H9 (cell line): ENCODE measurements around the gene LPAR1. TPM values are rescaled to one million over a fixed set of nuclear protein-coding genes. Genes with fewer than 3 reads are reported as not detected.

Experiments
- DNase-seq: peaks from one replicate; pipeline ENCODE4 v3.0.0-alpha.2; 2017
- H2AFZ ChIP-seq: one replicate; pipeline ENCODE4 v1.6.1; 2013; ENCODE audit warnings: mild to moderate bottlenecking, low read length, control low read depth, moderate library complexity
- H2AK5ac ChIP-seq: 2 replicates; pipeline ENCODE4 v1.6.1; 2013; ENCODE audit warnings: low read length, control low read depth, mixed read lengths; ENCODE audit not compliant: insufficient read length
- H2BK120ac ChIP-seq: one replicate; pipeline ENCODE4 v1.6.1; 2013; ENCODE audit warnings: low read depth, mild to moderate bottlenecking, low read length, control low read depth, inconsistent platforms; ENCODE audit not compliant: poor library complexity, severe bottlenecking
- H2BK12ac ChIP-seq: 2 replicates; pipeline ENCODE4 v1.6.1; 2013; ENCODE audit warnings: low read length, control low read depth, mixed read lengths, low read depth; ENCODE audit not compliant: insufficient read length
- H2BK15ac ChIP-seq: 2 replicates; pipeline ENCODE4 v1.6.1; 2013; ENCODE audit warnings: low read depth, low read length, control low read depth
- H2BK20ac ChIP-seq: one replicate; pipeline ENCODE4 v1.6.1; 2013; ENCODE audit warnings: low read depth, mild to moderate bottlenecking, low read length, control low read depth, inconsistent platforms; ENCODE audit not compliant: poor library complexity, severe bottlenecking
- H2BK5ac ChIP-seq: 2 replicates; pipeline ENCODE4 v1.6.1; 2013; ENCODE audit warnings: low read length, control low read depth, mixed read lengths; ENCODE audit not compliant: insufficient read length
- H3K14ac ChIP-seq: 2 replicates; pipeline ENCODE4 v1.6.1; 2013; ENCODE audit warnings: low read length, control low read depth; ENCODE audit not compliant: insufficient read depth
- H3K18ac ChIP-seq: 2 replicates; pipeline ENCODE4 v1.6.1; 2013; ENCODE audit warnings: low read depth, mild to moderate bottlenecking, mixed read lengths, low read length, control low read depth; ENCODE audit not compliant: insufficient read length
- H3K23ac ChIP-seq: 2 replicates; pipeline ENCODE4 v1.6.1; 2013; ENCODE audit warnings: low read length, control low read depth, mixed read lengths, low read depth; ENCODE audit not compliant: insufficient read length
- H3K23me2 ChIP-seq: 2 replicates; pipeline ENCODE4 v1.6.1; 2013; ENCODE audit warnings: low read depth, mild to moderate bottlenecking, mixed read lengths, low read length, control low read depth; ENCODE audit not compliant: insufficient read length, poor library complexity, severe bottlenecking
- H3K27ac ChIP-seq: 2 replicates; pipeline ENCODE4 v1.5.1; 2013; ENCODE audit warnings: low read length, control low read depth, mixed read lengths, low read depth; ENCODE audit not compliant: insufficient read length
- H3K27me3 ChIP-seq: 2 replicates; pipeline ENCODE4 v1.6.1; 2013; ENCODE audit warnings: low read length, control low read depth, inconsistent platforms; ENCODE audit not compliant: insufficient read depth
- H3K4ac ChIP-seq: 2 replicates; pipeline ENCODE4 v1.6.1; 2013; ENCODE audit warnings: low read depth, mild to moderate bottlenecking, control low read depth, inconsistent platforms, low read length, moderate library complexity
- H3K4me1 ChIP-seq: 2 replicates; pipeline ENCODE4 v1.6.1; 2013; ENCODE audit warnings: low read length, control low read depth, inconsistent platforms; ENCODE audit not compliant: insufficient read depth
- H3K4me2 ChIP-seq: 2 replicates; pipeline ENCODE4 v1.6.1; 2013; ENCODE audit warnings: low read length, control low read depth, mixed read lengths; ENCODE audit not compliant: insufficient read length, insufficient read depth
- H3K56ac ChIP-seq: 2 replicates; pipeline ENCODE4 v1.6.1; 2013; ENCODE audit warnings: low read depth, mild to moderate bottlenecking, mixed read lengths, low read length, control low read depth; ENCODE audit not compliant: insufficient read length
- H3K79me1 ChIP-seq: 2 replicates; pipeline ENCODE4 v1.6.1; 2013; ENCODE audit warnings: low read depth, mild to moderate bottlenecking, moderate library complexity, low read length, control low read depth, inconsistent platforms; ENCODE audit not compliant: insufficient read depth, poor library complexity, severe bottlenecking
- H3K79me2 ChIP-seq: 2 replicates; pipeline ENCODE4 v1.6.1; 2013; ENCODE audit warnings: low read length, control low read depth, inconsistent platforms; ENCODE audit not compliant: insufficient read depth
- H3K9ac ChIP-seq: 2 replicates; pipeline ENCODE4 v1.6.1; 2013; ENCODE audit warnings: low read length, control low read depth, mixed read lengths; ENCODE audit not compliant: insufficient read length; ENCODE audit errors: extremely low read depth
- H3K9me3 ChIP-seq: one replicate; pipeline ENCODE4 v1.6.1; 2013; ENCODE audit warnings: low read depth, low read length, inconsistent platforms; ENCODE audit not compliant: control insufficient read depth
- H3T11ph ChIP-seq: one replicate; pipeline ENCODE4 v1.6.1; 2013; ENCODE audit warnings: mild to moderate bottlenecking, low read length, control low read depth, inconsistent platforms
- H4K20me1 ChIP-seq: one replicate; pipeline ENCODE4 v1.6.1; 2013; ENCODE audit not compliant: control insufficient read depth, insufficient read length, insufficient read depth
- H4K5ac ChIP-seq: 2 replicates; pipeline ENCODE4 v1.6.1; 2013; ENCODE audit warnings: low read depth, mild to moderate bottlenecking, mixed read lengths, low read length, control low read depth; ENCODE audit not compliant: insufficient read length
- H4K8ac ChIP-seq: replicated peaks from 2 replicates; pipeline ENCODE4 v1.6.1; 2013; ENCODE audit warnings: low read length, control low read depth, mixed read lengths, low read depth; ENCODE audit not compliant: insufficient read length
- H4K91ac ChIP-seq: 2 replicates; pipeline ENCODE4 v1.6.1; 2013; ENCODE audit warnings: low read depth, mild to moderate bottlenecking, moderate library complexity, mixed read lengths, low read length, control low read depth; ENCODE audit not compliant: insufficient read length
- H3K27ac Mint-ChIP-seq, 3 experiments: 2 replicates in 2 of 3; 3 replicates in 1 of 3; pipeline ENCODE4 v1.8.0; 2020 to 2021; ENCODE audit warnings: mixed read lengths in 3 of 3, mild to moderate bottlenecking in 1 of 3, moderate library complexity in 1 of 3
- H3K27me3 Mint-ChIP-seq: 2 replicates; pipeline ENCODE4 v1.8.0; 2021; ENCODE audit warnings: low read depth, mild to moderate bottlenecking, moderate library complexity, mixed read lengths
- H3K36me3 Mint-ChIP-seq, 3 experiments: 2 replicates in 2 of 3; 3 replicates in 1 of 3; pipeline ENCODE4 v1.8.0; 2020 to 2021; ENCODE audit warnings: low read depth in 3 of 3, mixed read lengths in 3 of 3; ENCODE audit not compliant: insufficient read depth in 1 of 3
- H3K4me1 Mint-ChIP-seq, 2 experiments: 2 replicates each; pipeline ENCODE4 v1.8.0; 2020; ENCODE audit warnings: mixed read lengths in 2 of 2
- H3K4me3 Mint-ChIP-seq, 2 experiments: 2 replicates in 1 of 2; 3 replicates in 1 of 2; pipeline ENCODE4 v1.8.0; 2020 to 2021; ENCODE audit warnings: mild to moderate bottlenecking in 2 of 2, mixed read lengths in 2 of 2, moderate library complexity in 1 of 2
- H3K9me3 Mint-ChIP-seq, 2 experiments: 2 replicates in 1 of 2; 3 replicates in 1 of 2; pipeline ENCODE4 v1.8.0; 2020; ENCODE audit warnings: mild to moderate bottlenecking in 2 of 2, mixed read lengths in 2 of 2, moderate library complexity in 1 of 2
- WGBS: extraction: QIAGEN DNeasy Blood & Tissue Kit; methylation state at CpG from one replicate; pipeline ENCODE4 v1.1.7; 2013; ENCODE audit warnings: missing lambda C conversion rate, low lambda C conversion rate, mixed read lengths; ENCODE audit not compliant: insufficient read length; ENCODE audit errors: extremely low coverage; 5-methylcytosine and 5-hydroxymethylcytosine counted together
- total RNA-seq: library from RNA; stranded (reverse); gene quantifications from 2 replicates; pipeline ENCODE4 v1.2.1, GENCODE V29; 2021
- TF ChIP-seq, protein P1 (sequence below): fragments of 200-600 bp; sonication (generic); conservative IDR thresholded peaks from 3 replicates; pipeline ENCODE4 v1.8.0; 2021; ENCODE audit warnings: antibody characterized with exemption, mild to moderate bottlenecking

The LPAR1 gene
- total RNA-seq, 1 experiment from 2014 or later, result 1.3 TPM

DNA sequence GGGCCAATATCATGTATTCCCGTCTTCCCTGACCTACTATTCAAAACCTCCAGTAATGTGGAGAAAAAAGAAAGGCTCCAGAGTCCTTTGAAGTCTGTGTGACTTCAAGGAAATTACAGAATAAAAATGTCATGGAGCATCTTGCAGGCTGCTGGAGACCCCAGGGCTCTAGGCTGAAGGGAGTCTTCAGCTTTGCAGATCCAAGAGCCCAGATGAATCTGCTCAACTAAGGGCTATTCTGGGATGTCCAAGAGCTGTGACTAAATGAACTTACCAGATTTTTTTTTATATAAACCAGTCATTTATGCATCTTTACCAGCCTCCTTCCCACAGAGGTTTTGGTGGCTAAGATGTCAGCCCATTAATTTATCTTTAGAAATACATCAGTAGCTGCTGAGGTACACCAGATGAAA is 202.4 kb downstream of the LPAR1 start:
- Histone ChIP-seq H2BK5ac (no peak overlapping the region), H3K18ac (no peak overlapping the region), H2BK12ac (no peak overlapping the region), H3K27ac (no peak overlapping the region), H3K4me1 (no peaks in the 10 kb centered on the region; the same call in 1 of the 2 replicates), H2AFZ (no peak overlapping the region), H3K14ac (no peak overlapping the region), H3K27me3 (no peaks in the 10 kb centered on the region), H2AK5ac (no peak overlapping the region), H3K79me2 (no peaks in the 10 kb centered on the region), H3K9ac (no peak overlapping the region), H3K4me2 (no peak overlapping the region), H3K23ac (no peak overlapping the region), H2BK120ac (no peak overlapping the region), H4K20me1 (no peaks in the 10 kb centered on the region), H2BK20ac (no peak overlapping the region), H3K4ac (no peak overlapping the region), H3T11ph (no peak overlapping the region), H2BK15ac (no peak overlapping the region), H4K91ac (no peak overlapping the region), H3K23me2 (no peaks in the 10 kb centered on the region), H3K79me1 (no peaks in the 10 kb centered on the region), H3K56ac (no peak overlapping the region), H4K5ac (no peak overlapping the region), H3K9me3 (no peaks in the 10 kb centered on the region), H4K8ac (no peak overlapping the region)
- no peak for DNase-seq
- no CpG with 5 or more reads among the region's 1 CpG for WGBS
- no peak overlapping the region for H3K27ac Mint-ChIP-seq
- no peak overlapping the region for H3K4me3 Mint-ChIP-seq
- TF ChIP-seq, protein P1, sequence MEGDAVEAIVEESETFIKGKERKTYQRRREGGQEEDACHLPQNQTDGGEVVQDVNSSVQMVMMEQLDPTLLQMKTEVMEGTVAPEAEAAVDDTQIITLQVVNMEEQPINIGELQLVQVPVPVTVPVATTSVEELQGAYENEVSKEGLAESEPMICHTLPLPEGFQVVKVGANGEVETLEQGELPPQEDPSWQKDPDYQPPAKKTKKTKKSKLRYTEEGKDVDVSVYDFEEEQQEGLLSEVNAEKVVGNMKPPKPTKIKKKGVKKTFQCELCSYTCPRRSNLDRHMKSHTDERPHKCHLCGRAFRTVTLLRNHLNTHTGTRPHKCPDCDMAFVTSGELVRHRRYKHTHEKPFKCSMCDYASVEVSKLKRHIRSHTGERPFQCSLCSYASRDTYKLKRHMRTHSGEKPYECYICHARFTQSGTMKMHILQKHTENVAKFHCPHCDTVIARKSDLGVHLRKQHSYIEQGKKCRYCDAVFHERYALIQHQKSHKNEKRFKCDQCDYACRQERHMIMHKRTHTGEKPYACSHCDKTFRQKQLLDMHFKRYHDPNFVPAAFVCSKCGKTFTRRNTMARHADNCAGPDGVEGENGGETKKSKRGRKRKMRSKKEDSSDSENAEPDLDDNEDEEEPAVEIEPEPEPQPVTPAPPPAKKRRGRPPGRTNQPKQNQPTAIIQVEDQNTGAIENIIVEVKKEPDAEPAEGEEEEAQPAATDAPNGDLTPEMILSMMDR, result no peak
- H3K9me3 Mint-ChIP-seq, result no peaks in the 10 kb centered on the region; a peak in 1 of 5 replicates
- no peaks in the 10 kb centered on the region for H3K27me3 Mint-ChIP-seq
- no peaks in the 10 kb centered on the region for H3K4me1 Mint-ChIP-seq
- H3K36me3 Mint-ChIP-seq, result no peaks in the 10 kb centered on the region
